Activated CD8-positive, alpha-beta memory T cell treated with anti-CD3 and anti-CD28 coated beads for 36 hours (primary cell): ENCODE data around the gene MMP21. TPM values are rescaled to one million over a fixed set of nuclear protein-coding genes. Genes with fewer than 3 reads are reported as not detected.

Experiments used
- CTCF ChIA-PET: fragments of 350-600 bp; sonication (Branson Sonifier 250); formaldehyde crosslinking; loops from one replicate; lab custom pipeline; 2021; ENCODE audit warnings: antibody characterized with exemption; lab: Charles Lee
- POLR2A ChIA-PET: fragments of 350-600 bp; sonication (Branson Sonifier 250); formaldehyde crosslinking; loops from one replicate; lab custom pipeline; 2021; ENCODE audit warnings: antibody characterized with exemption; lab: Charles Lee
- total RNA-seq, 2 experiments: library from RNA; stranded (reverse); gene quantifications; one replicate each; pipeline ENCODE4 v1.2.3, GENCODE V29; 2021

Gene MMP21
- total RNA-seq: not detected

DNA sequence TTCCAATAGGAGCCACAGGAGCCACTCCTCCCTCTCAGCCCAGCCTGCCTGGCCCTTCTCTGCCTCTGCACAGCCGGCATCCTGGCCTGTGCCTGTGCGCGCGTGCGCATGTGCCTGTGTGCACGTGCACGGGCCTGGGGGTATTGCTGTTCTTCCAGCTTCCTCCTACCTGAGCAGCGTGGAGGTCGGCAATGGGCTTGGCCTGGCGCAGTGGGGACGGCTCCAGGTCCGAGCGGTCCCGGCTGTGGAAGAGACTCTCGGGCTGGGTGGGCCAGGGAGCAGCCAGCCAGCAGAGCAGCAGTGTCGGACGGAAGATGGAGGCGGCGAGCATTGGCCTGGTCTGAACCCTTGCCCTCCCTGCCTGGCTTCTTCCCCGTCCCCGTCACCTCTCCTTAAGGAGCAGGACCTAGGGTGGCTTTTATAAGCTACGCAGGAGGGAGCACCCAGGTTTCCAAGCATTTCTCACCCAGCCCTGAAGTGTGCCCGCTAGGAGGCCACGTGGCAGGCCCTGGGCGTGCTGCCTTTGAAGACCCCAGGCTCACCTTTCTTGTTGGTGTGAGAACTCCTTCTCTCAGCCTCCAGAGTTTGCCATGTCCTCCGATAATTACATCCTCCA lies at the start of gene MMP21:
MMP21 (minus strand) TSS at position 331 of the 616 bp plus-strand sequence; CDS start at position 331, 0 bp downstream.
- ChIA-PET POLR2A (no interaction called here), CTCF (no interaction called here)

DNA sequence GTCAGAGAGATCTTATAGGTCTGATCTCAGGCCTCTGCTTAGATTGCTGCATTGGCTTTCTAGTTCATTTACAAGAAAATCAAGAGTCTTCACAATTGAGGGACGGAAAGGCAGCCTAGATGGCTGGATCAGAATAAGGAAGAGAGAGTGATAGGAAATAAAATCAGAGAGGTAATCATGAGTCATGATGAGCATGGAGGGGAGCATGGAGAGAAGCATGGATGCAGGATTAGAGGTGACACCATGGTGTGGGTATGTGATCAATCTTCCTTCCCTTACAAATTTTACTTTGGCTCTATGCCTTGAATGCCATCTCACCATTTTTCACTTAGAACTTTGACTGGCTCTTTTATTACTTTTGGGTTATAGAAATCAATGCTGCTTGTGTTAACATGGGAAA lies 49.1 kb upstream of the MMP21 start:
- ChIA-PET POLR2A (interaction anchor here (2.4 kb wide), 1 partner anchor 105 kb away, joined by 13 read pairs; the partner anchor contains the start of gene EDRF1), CTCF (no interaction called here)

DNA sequence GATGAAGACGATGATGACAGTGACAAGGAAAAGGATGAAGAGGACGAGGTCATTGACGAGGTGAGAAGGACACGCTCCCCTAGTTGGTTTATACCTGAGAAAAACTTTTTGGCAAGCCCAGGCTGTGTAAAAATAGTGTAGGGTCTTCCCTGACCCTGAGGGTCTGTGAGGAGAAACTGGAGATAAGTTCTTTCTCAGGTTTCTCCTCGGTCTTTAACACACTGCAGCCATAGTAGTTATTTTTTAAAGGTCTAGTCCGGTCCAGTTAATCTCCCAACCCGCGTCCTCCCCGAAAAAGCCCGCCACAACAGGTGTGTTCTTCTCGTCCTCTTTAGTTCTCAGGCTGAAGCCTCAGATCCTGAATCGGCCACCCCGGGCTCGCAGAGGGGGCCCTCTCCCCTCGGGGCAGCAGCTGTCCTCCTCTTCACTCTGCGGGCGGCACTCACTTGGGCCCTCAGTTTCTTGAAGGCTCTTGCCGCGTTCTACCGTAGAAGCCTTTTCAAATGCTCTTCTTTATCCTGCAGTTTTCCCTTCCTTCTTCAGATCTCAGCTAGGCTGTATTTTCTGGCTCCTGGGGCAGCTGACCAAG lies 48.1 kb upstream of the MMP21 start:
- CTCF ChIA-PET: no interaction called here
- POLR2A ChIA-PET: interaction anchor here (1.3 to 2.4 kb wide), 2 partner anchors 9 to 104 kb away, joined by 5 to 13 read pairs; partner anchors contain the start of gene EDRF1

DNA sequence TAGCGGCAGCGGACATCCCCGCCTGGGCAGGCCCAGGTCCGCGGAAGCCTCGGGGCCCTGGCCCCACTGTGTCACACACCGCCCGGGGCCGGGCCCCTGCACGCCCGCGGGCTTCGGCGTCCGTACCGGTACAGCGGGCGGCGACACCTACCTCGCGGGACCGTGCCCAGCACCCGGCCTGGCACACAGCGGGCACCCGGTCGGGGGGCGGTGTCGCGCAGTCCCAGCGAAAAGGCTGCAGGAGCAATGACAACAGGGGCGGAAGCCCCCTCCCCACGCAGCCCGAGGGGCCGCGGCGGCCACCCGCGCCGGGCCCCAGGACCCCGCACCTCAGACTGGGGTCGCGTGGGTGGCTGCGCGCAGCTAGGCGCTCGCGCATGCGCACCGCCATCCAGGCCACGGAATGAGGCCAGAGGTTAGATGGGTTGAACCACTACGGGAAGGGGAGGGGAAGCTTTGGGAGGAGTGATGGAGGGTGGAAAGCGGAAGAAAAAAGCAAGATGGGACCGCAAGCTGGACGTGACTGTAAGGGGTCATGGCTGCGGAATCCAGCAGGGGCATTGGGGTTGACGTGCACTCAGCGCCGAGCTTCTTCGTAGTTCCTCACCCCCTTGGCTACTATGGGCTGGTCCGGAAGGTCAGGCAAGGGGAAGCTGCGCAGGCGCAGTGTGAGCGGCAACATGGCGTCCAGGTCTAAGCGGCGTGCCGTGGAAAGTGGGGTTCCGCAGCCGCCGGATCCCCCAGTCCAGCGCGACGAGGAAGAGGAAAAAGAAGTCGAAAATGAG lies 47.4 kb upstream of the MMP21 start, which contains the start of the genes BCCIP and UROS:
BCCIP (plus strand) TSS at position 669 of the 785 bp plus-strand sequence; CDS start at position 681, 12 bp downstream.
UROS (minus strand) TSS at position 381 of the 785 bp plus-strand sequence. CDS start 6,759 bp downstream, outside the sequence.
- CTCF ChIA-PET: interaction anchor here (0.7 kb wide), 1 partner anchor 33 kb away, joined by 3 read pairs; no protein-coding TSS in a partner anchor
- POLR2A ChIA-PET: interaction anchor here (0.5 to 2.4 kb wide), 3 partner anchors 9 to 1041 kb away, joined by 4 to 13 read pairs (median 5); partner anchors contain the start of gene EDRF1

- CTCF ChIA-PET: no interaction called here
- POLR2A ChIA-PET: no interaction called here
These were observed 45.1 kb upstream of the MMP21 start for GRCh38 chr10:125820701-125821100.

DNA sequence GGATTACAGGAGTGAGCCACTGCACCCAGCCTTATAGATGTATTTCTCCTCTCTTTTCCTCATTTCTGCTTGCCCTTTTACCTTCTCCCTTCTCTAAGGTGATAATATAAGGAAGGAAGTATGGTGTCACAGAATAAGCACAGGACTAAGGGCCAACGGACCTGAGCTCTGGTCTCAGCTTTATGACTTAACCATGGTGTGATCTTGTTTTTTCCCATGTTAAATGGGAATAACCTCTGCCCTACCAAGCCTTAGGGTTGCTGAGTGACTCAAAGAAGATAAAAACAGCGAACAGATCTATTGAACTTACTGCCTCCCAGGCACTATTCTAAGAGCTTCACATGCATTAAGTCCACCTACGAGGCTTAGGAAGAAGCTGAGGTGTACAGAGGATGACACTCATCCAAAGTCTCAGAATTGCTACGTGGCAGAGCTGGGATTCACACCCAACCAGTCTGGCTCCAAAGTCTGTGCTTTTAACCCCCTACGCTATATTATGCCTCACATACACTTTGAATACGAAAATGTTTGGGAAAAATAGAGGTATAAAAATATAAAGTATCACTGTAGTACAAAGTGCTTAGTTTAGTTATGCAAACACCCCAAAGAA lies 41.8 kb upstream of the MMP21 start:
- POLR2A ChIA-PET: no interaction called here
- CTCF ChIA-PET: no interaction called here

- ChIA-PET POLR2A (interaction anchor here (0.6 kb wide), 1 partner anchor 9 kb away, joined by 3 read pairs; no protein-coding TSS in a partner anchor), CTCF (no interaction called here)
These were observed 40.9 kb upstream of the MMP21 start for GRCh38 chr10:125816548-125816947.

- CTCF ChIA-PET: no interaction called here
- POLR2A ChIA-PET: no interaction called here
These were observed 40.1 kb upstream of the MMP21 start for GRCh38 chr10:125815764-125816163.

DNA sequence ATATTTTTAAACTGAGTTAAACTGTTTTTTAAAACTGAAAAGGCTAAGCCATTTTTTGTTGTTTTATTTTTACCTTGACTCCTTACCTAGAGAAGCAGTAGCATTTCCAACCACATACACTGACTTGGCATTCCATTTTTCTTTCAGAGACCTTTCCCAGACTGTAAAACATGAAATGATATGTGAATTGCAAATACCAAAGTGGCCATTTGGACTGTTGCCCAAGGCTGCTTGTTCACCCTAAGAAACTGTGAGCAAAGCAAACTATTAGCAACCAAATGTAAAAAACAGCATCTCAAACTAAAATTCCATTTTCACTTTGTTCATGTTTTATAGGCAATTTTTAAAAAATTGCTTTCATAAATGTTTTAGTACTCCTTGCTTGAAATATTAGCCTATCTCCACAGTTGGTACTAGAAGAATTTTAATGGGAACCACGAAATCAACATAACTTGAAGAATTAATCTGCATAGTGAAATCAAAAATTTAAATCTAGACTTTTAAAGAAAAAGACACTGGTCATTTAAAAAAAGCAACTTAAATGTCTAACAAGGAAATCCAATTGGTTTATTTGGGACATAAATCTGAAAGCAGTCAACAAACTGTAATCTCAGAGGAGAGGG lies 36.6 kb upstream of the MMP21 start:
- ChIA-PET POLR2A (no interaction called here), CTCF (no interaction called here)

- POLR2A ChIA-PET: no interaction called here
- CTCF ChIA-PET: no interaction called here
These were observed 35.6 kb upstream of the MMP21 start for GRCh38 chr10:125811251-125811650.

DNA sequence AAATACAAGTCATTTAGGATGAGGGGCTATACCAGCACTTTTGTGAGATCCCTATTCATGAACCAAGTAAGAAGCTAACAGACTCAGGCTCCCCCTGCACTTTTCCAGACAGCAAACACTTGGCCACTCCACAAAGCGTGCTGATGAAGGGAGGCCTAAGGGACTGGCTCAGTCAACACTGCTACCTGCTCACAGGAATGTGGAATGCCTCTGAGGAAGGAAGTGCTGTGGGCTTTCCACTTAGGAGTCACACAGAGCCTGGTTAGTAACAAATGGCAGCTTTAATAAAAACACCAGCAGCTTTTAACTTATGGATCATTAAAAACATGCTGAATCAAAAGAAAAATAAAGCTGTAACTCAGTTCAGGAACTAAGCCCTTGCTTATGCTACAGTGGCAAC lies 32.4 kb upstream of the MMP21 start:
- ChIA-PET POLR2A (interaction anchor here (0.6 kb wide), 1 partner anchor 25 kb away, joined by 3 read pairs; no protein-coding TSS in a partner anchor), CTCF (interaction anchor here (0.6 to 0.8 kb wide), 2 partner anchors 20 to 21 kb away, joined by 3 read pairs; no protein-coding TSS in a partner anchor)

- POLR2A ChIA-PET: no interaction called here
- CTCF ChIA-PET: no interaction called here
These were observed 27.1 kb upstream of the MMP21 start for GRCh38 chr10:125802739-125803138.

DNA sequence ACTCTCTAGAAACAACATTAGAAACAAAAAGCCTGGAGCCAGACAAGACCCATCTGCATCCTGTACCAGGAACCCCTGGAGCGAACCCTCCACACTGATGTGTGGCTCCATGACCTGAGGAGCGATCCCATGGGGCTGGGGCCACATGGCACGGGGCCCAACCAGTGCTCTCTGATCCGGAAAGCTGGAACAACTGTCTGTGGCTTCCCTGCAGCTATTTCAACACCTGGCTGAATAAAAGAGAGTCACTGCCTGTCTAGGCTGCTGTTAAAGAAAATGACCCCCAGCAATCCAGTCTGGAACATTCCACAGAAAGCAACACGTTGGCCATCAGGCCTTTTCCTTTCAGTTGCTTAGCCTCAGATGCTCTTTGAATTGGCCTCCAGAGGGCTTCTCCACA lies 26.5 kb upstream of the MMP21 start:
- CTCF ChIA-PET: no interaction called here

GRCh38 chr10:125801574-125801973 lies 26.0 kb upstream of the MMP21 start:
- ChIA-PET CTCF (interaction anchor here (0.6 kb wide), 1 partner anchor 624 kb away, joined by 3 read pairs; no protein-coding TSS in a partner anchor), POLR2A (no interaction called here)

More for the DNA sequence above, 26.5 kb upstream of the MMP21 start:
- POLR2A ChIA-PET: no interaction called here

GRCh38 chr10:125799451-125800182 lies 24.0 kb upstream of the MMP21 start:
- POLR2A ChIA-PET: no interaction called here

DNA sequence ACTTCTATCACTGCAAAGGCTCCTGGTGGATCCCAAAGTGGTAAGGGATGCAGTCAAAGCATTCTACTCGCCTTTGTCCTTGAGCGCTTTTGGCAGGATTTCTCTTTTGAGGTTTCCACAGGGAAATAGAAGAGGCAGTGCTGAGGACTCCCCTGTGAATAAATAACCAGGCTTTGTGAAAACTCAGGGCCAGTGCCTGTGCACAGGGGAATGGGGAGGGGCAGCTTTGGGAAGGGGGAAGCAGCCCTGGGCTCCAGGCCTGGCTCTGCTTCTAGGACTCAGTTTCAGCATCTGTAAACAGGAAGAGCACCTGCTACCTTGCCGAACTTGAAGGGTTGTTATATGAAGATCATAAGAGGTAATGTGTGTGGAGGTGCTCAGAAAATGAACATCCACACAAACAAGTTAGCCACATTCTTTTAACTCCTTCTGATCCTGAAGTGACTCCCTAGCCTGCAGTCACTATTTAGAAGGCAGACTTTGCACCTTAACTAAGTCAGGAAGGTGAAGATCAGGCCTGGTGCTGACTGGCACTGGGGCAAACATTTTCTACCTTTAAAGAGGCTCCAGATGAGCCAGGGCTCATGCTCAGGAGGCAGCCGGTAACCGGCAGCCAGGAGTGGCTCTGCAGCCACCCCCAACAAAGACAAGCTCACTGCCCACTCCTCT lies 22.5 kb upstream of the MMP21 start:
- ChIA-PET CTCF (no interaction called here), POLR2A (no interaction called here)

More at GRCh38 chr10:125799451-125800182, 24.0 kb upstream of the MMP21 start:
- CTCF ChIA-PET: no interaction called here

- CTCF ChIA-PET: no interaction called here
- POLR2A ChIA-PET: interaction anchor here (0.5 kb wide), 1 partner anchor 72 kb away, joined by 3 read pairs; no protein-coding TSS in a partner anchor
These were observed 21.8 kb upstream of the MMP21 start for GRCh38 chr10:125797424-125797823.
